Measurements from ENCODE around the gene MMP26.

MMP26 gene

GRCh38 chr11:4684631-4685285, 19.8 kb upstream of the MMP26 start:
- Histone ChIP-seq H3K79me2 (ENCODE audit: low read length) (no peaks in the 10 kb centered on the region), H3K4me3 (ENCODE audit: low read length) (no peak overlapping the region), H3K9me3 (ENCODE audit: insufficient read depth, low read length) (no peaks in the 10 kb centered on the region), H3K4me1 (ENCODE audit: low read length) (no peaks in the 10 kb centered on the region), H3K27me3 (ENCODE audit: low read depth, low read length) (no peaks in the 10 kb centered on the region), H3K9ac (ENCODE audit: low read length) (no peak overlapping the region), H3K4me2 (ENCODE audit: low read length) (no peak overlapping the region), H4K20me1 (ENCODE audit: insufficient read depth, low read length) (no peaks in the 10 kb centered on the region), H2AFZ (ENCODE audit: low read depth, low read length) (no peak overlapping the region), H3K36me3 (replicated peaks; ENCODE audit: low read depth, low read length) (no peaks in the 10 kb centered on the region), H3K27ac (ENCODE audit: low read length) (no peak overlapping the region)
- no peak for TF ChIP-seq CTCF (IDR thresholded peaks at IDR 0.05; ENCODE audit: low read depth, low read length)
- TF ChIP-seq EZH2phosphoT487 (IDR thresholded peaks at IDR 0.05; ENCODE audit: low read depth) = no peak

- Histone ChIP-seq H3K4me1 (ENCODE audit: low read length) (peaks cover 12% of the 10 kb centered on the region), H2AFZ (ENCODE audit: low read depth, low read length) (no peak overlapping the region), H3K27ac (ENCODE audit: low read length) (no peak overlapping the region), H3K4me2 (ENCODE audit: low read length) (no peak overlapping the region), H3K9ac (ENCODE audit: low read length) (no peak overlapping the region), H4K20me1 (ENCODE audit: insufficient read depth, low read length) (no peaks in the 10 kb centered on the region), H3K4me3 (ENCODE audit: low read length) (no peak overlapping the region), H3K9me3 (ENCODE audit: insufficient read depth, low read length) (no peaks in the 10 kb centered on the region), H3K36me3 (replicated peaks; ENCODE audit: low read depth, low read length) (no peaks in the 10 kb centered on the region), H3K79me2 (ENCODE audit: low read length) (no peaks in the 10 kb centered on the region), H3K27me3 (ENCODE audit: low read depth, low read length) (no peaks in the 10 kb centered on the region; the same call in 1 of the 2 replicates)
- TF ChIP-seq CTCF (IDR thresholded peaks at IDR 0.05; ENCODE audit: low read depth, low read length) = no peak
- no peak for TF ChIP-seq EZH2phosphoT487 (IDR thresholded peaks at IDR 0.05; ENCODE audit: low read depth)
Observed at GRCh38 chr11:4695442-4695841, 9.1 kb upstream of the MMP26 start.

GRCh38 chr11:4697585-4697984, 7.0 kb upstream of the MMP26 start, which contains the start of gene OR51E2:
OR51E2 (minus strand) TSS chr11:4697853; CDS start chr11:4682711, 15,142 bp downstream.
- no peak within 1 kb of the TSS for H3K4me3 ChIP-seq (ENCODE audit: low read length)
- TF ChIP-seq EZH2phosphoT487 (IDR thresholded peaks at IDR 0.05; ENCODE audit: low read depth) = no peak
- no peak for TF ChIP-seq CTCF (IDR thresholded peaks at IDR 0.05; ENCODE audit: low read depth, low read length)

GRCh38 chr11:4699697-4700435, 4.7 kb upstream of the MMP26 start:
- Histone ChIP-seq H3K4me3 (ENCODE audit: low read length) (no peak overlapping the region), H3K36me3 (replicated peaks; ENCODE audit: low read depth, low read length) (no peaks in the 10 kb centered on the region), H3K27me3 (ENCODE audit: low read depth, low read length) (no peaks in the 10 kb centered on the region; the same call in 1 of the 2 replicates), H3K4me2 (ENCODE audit: low read length) (no peak overlapping the region; the same call in 1 of the 2 replicates), H3K9ac (ENCODE audit: low read length) (no peak overlapping the region), H2AFZ (ENCODE audit: low read depth, low read length) (no peak overlapping the region), H3K9me3 (ENCODE audit: insufficient read depth, low read length) (no peaks in the 10 kb centered on the region), H3K27ac (ENCODE audit: low read length) (peak overlapping the region; percentile 21; the same call in 1 of the 2 replicates), H3K4me1 (ENCODE audit: low read length) (peaks cover 28% of the 10 kb centered on the region), H4K20me1 (ENCODE audit: insufficient read depth, low read length) (no peaks in the 10 kb centered on the region), H3K79me2 (ENCODE audit: low read length) (no peaks in the 10 kb centered on the region)
- TF ChIP-seq EZH2phosphoT487 (IDR thresholded peaks at IDR 0.05; ENCODE audit: low read depth) (no peak), CTCF (IDR thresholded peaks at IDR 0.05; ENCODE audit: low read depth, low read length) (no peak)

More at GRCh38 chr11:4697585-4697984, 7.0 kb upstream of the MMP26 start, which contains the start of gene OR51E2:
- Histone ChIP-seq H3K27me3 (ENCODE audit: low read depth, low read length) (no peaks in the 10 kb centered on the region; the same call in 1 of the 2 replicates), H3K9ac (ENCODE audit: low read length) (no peak within 1 kb of the TSS), H3K36me3 (replicated peaks; ENCODE audit: low read depth, low read length) (no peaks in the 10 kb centered on the region), H3K4me2 (ENCODE audit: low read length) (no peak within 1 kb of the TSS), H3K27ac (ENCODE audit: low read length) (no peak within 1 kb of the TSS), H3K79me2 (ENCODE audit: low read length) (no peaks in the 10 kb centered on the region), H3K9me3 (ENCODE audit: insufficient read depth, low read length) (no peaks in the 10 kb centered on the region), H3K4me1 (ENCODE audit: low read length) (peaks cover 12% of the 10 kb centered on the region), H2AFZ (ENCODE audit: low read depth, low read length) (no peak within 1 kb of the TSS), H4K20me1 (ENCODE audit: insufficient read depth, low read length) (no peaks in the 10 kb centered on the region)
